Smooth muscle cell (in vitro differentiated cells): ENCODE measurements around the gene NUP98. TPM values are rescaled to one million over a fixed set of nuclear protein-coding genes. Genes with fewer than 3 reads are reported as not detected.

Source experiments
- DNase-seq: peaks from one replicate; lab custom pipeline; 2025; ENCODE audit not compliant: unreplicated experiment; lab: John Stamatoyannopoulos, UW
- H2AFZ ChIP-seq: fragments of 200-600 bp; sonication (generic); 2 replicates; pipeline ENCODE4 v1.6.0; 2016; ENCODE audit warnings: antibody characterized with exemption, low read depth, mild to moderate bottlenecking
- H3F3A ChIP-seq: fragments of 200-600 bp; sonication (generic); 2 replicates; pipeline ENCODE4 v1.6.0; 2017; ENCODE audit warnings: antibody characterized with exemption, low read depth
- H3K27ac ChIP-seq: fragments of 200-600 bp; sonication (generic); 2 replicates; pipeline ENCODE4 v1.5.1; 2016; ENCODE audit warnings: low read depth, mild to moderate bottlenecking
- H3K27me3 ChIP-seq: fragments of 200-600 bp; sonication (generic); 2 replicates; pipeline ENCODE4 v1.6.1; 2016; ENCODE audit warnings: low read depth, mild to moderate bottlenecking
- H3K36me3 ChIP-seq: fragments of 200-600 bp; sonication (generic); 2 replicates; pipeline ENCODE4 v1.5.1; 2016; ENCODE audit warnings: low read depth
- H3K4me1 ChIP-seq: fragments of 200-600 bp; sonication (generic); 2 replicates; pipeline ENCODE4 v1.5.1; 2016; ENCODE audit warnings: low read depth
- H3K4me2 ChIP-seq: fragments of 200-600 bp; sonication (generic); 2 replicates; pipeline ENCODE4 v1.6.0; 2016; ENCODE audit warnings: mild to moderate bottlenecking
- H3K4me3 ChIP-seq: fragments of 200-600 bp; sonication (generic); 2 replicates; pipeline ENCODE4 v1.5.1; 2016; ENCODE audit warnings: mild to moderate bottlenecking
- H3K79me2 ChIP-seq: fragments of 200-600 bp; sonication (generic); 2 replicates; pipeline ENCODE4 v1.6.0; 2016; ENCODE audit warnings: low read depth, mild to moderate bottlenecking
- H3K9ac ChIP-seq: fragments of 200-600 bp; sonication (generic); 2 replicates; pipeline ENCODE4 v1.6.0; 2016; ENCODE audit warnings: low read depth
- H3K9me3 ChIP-seq: fragments of 200-600 bp; sonication (generic); replicated peaks from 2 replicates; pipeline ENCODE4 v1.5.1; 2016; ENCODE audit warnings: low read depth
- H4K20me1 ChIP-seq: fragments of 200-600 bp; sonication (generic); 2 replicates; pipeline ENCODE4 v1.6.0; 2016; ENCODE audit warnings: low read depth
- WGBS: methylation state at CpG from one replicate; pipeline ENCODE4 v1.1.7; 2016; ENCODE audit warnings: low lambda C conversion rate; 5-methylcytosine and 5-hydroxymethylcytosine counted together
- polyA plus RNA-seq: library from polyadenylated mRNA; unstranded; fragments of >200 nt; fragmentation: Nextera tagmentation; extraction: Ambion mirVana; gene quantifications from 2 replicates; pipeline ENCODE4 v1.2.1, GENCODE V29; 2016
- total RNA-seq: library from RNA; depleted of rRNA; stranded (reverse); fragments of >200 nt; gene quantifications from 2 replicates; pipeline ENCODE4 v1.2.3, GENCODE V29; 2014
- TF ChIP-seq, protein P1 (sequence below): fragments of 200-600 bp; sonication (generic); IDR thresholded peaks from 2 replicates; pipeline ENCODE4 v1.5.1; 2017; ENCODE audit warnings: borderline replicate concordance, mild to moderate bottlenecking, antibody characterized with exemption; ENCODE audit not compliant: insufficient read depth, poor library complexity, severe bottlenecking

The NUP98 gene
- total and polyA plus RNA-seq, 2 experiments from 2014 or later = 19.6 to 84.0 TPM

DNA sequence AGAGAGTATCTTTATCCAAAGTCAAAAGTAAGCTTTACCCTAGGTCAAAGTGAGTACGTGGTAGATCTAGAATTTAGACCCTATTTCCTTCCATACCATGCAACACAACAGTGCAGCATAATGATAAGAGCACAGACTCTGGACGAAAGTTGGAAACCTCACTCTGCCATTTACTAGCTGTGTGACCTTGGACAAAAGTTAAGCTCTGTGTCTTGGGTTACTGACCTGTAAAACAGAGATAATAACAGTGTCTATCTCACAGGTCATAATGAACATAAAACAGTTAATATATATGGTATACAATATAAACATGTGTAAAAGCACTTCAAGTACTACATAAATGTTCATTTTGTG, 112.6 kb downstream of the NUP98 start:
- no peaks in the 10 kb centered on the region for H3K4me1 ChIP-seq

DNA sequence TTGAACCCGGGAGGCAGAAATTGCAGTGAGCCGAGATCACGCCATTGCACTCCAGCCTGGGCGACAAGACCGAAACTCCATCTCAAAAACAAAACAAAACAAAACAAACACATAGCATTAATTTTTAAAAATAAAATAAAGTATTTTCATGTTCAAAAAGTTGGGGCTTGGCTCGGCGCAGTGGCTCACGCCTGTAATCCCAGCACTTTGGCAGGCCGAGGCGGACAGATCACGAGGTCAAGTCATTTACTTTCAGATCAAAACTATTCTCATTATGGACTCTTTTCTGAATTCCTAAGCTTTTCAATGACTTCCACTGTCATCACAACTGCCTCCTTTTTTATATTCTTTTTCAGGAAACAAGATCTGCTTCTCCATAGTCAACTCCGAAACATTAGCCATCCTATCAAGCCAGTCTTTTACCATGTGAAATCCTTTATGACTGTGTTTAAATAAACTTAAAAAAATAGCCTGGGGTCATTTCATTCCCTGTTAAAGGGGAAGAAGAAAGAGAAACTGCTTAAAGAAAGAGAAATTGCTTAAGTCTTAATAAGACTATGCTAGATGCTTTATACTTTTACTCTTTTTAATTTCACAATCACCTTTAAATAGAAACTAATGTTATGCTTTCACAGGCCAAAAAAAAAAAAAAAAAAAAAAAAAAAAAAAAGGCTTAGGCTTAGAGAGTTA, 113.1 kb downstream of the NUP98 start:
- over 99% methylated on average over 12 of the region's 12 CpGs for WGBS
- Histone ChIP-seq H3K9me3 (no peaks in the 10 kb centered on the region), H4K20me1 (no peaks in the 10 kb centered on the region), H3F3A (no peaks in the 10 kb centered on the region), H2AFZ (no peak overlapping the region), H3K79me2 (no peaks in the 10 kb centered on the region), H3K9ac (no peak overlapping the region), H3K4me1 (no peaks in the 10 kb centered on the region), H3K27ac (no peak overlapping the region), H3K27me3 (no peaks in the 10 kb centered on the region), H3K4me2 (no peak overlapping the region), H3K36me3 (peaks cover 35% of the 10 kb centered on the region), H3K4me3 (no peak overlapping the region)
- no peak for DNase-seq
- TF ChIP-seq, protein P1, sequence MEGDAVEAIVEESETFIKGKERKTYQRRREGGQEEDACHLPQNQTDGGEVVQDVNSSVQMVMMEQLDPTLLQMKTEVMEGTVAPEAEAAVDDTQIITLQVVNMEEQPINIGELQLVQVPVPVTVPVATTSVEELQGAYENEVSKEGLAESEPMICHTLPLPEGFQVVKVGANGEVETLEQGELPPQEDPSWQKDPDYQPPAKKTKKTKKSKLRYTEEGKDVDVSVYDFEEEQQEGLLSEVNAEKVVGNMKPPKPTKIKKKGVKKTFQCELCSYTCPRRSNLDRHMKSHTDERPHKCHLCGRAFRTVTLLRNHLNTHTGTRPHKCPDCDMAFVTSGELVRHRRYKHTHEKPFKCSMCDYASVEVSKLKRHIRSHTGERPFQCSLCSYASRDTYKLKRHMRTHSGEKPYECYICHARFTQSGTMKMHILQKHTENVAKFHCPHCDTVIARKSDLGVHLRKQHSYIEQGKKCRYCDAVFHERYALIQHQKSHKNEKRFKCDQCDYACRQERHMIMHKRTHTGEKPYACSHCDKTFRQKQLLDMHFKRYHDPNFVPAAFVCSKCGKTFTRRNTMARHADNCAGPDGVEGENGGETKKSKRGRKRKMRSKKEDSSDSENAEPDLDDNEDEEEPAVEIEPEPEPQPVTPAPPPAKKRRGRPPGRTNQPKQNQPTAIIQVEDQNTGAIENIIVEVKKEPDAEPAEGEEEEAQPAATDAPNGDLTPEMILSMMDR = no peak

More for the DNA sequence above, 112.6 kb downstream of the NUP98 start:
- no peak for DNase-seq
- Histone ChIP-seq H3K79me2 (no peaks in the 10 kb centered on the region), H3K4me3 (no peak overlapping the region), H4K20me1 (no peaks in the 10 kb centered on the region), H3K27ac (no peak overlapping the region), H3K9me3 (no peaks in the 10 kb centered on the region), H3K4me2 (no peak overlapping the region), H2AFZ (no peak overlapping the region), H3F3A (no peaks in the 10 kb centered on the region), H3K27me3 (no peaks in the 10 kb centered on the region), H3K36me3 (peaks cover 30% of the 10 kb centered on the region), H3K9ac (no peak overlapping the region)
- TF ChIP-seq, protein P1 = no peak
- WGBS = 95% methylated on average over 2 of the region's 2 CpGs

DNA sequence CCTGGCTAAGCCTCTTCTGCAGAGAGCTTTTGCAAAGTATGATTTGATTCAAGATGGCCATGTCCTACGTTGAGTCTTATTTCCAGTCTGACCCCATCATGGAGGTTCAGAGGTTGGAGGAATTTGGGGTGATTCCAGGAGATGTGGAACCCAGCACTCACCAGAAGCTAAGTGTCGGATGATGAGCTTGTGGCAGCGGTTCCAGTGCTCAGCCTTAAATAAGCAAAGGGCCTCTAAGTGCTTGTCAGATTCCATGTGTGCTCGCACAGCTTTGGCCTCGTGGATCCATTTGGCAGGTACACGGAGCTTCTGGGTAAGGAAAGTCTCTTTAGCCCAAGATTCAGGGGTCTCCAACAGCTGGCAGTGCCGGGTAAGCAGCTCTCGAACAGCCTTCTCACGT, 114.3 kb downstream of the NUP98 start:
- Histone ChIP-seq H4K20me1 (no peaks in the 10 kb centered on the region), H3K4me1 (no peaks in the 10 kb centered on the region), H3F3A (no peaks in the 10 kb centered on the region), H3K9me3 (no peaks in the 10 kb centered on the region), H3K9ac (no peak overlapping the region), H3K27me3 (no peaks in the 10 kb centered on the region), H3K36me3 (peaks cover 41% of the 10 kb centered on the region), H2AFZ (no peak overlapping the region), H3K4me2 (no peak overlapping the region), H3K27ac (no peak overlapping the region), H3K79me2 (no peaks in the 10 kb centered on the region), H3K4me3 (no peak overlapping the region)
- DNase-seq = no peak
- WGBS = 92% methylated on average over 9 of the region's 9 CpGs
- TF ChIP-seq, protein P1 = no peak

DNA sequence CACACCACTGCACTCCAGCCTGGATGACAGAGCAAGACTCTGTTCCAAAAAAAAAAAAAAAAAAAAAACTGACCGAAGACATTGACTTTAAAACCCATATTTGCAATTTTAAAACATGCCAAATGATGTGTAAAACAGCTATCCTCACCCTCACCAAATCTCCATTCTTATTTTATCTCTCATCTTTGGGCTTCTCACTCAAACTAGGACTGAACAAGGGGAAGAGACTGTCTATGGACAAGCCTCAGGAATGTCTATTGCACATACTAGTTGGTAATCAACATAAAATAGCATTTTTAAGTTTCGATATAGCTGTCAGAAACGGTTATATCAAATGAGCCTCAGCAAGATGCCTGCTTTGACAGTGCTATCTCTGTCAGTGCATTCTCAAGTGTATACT, 118.3 kb downstream of the NUP98 start:
- Histone ChIP-seq H3K4me3 (no peak overlapping the region), H2AFZ (no peak overlapping the region), H3K9ac (no peak overlapping the region), H3K9me3 (no peaks in the 10 kb centered on the region), H3K79me2 (no peaks in the 10 kb centered on the region), H3K36me3 (peaks cover 38% of the 10 kb centered on the region), H3K4me2 (no peak overlapping the region), H3K4me1 (no peaks in the 10 kb centered on the region), H3F3A (no peaks in the 10 kb centered on the region), H3K27ac (no peak overlapping the region), H4K20me1 (no peaks in the 10 kb centered on the region), H3K27me3 (no peaks in the 10 kb centered on the region)
- no peak for DNase-seq
- 98% methylated on average over 3 of the region's 3 CpGs for WGBS
- TF ChIP-seq, protein P1 = no peak
